ENCODE data around the gene NDUFB1. TPM values are rescaled to one million over a fixed set of nuclear protein-coding genes. Genes with fewer than 3 reads are reported as not detected.

The NDUFB1 gene
- polyA plus RNA-seq, 1 of the 3 experiments (the other 2 are of a cell fraction) = 298 TPM

DNA sequence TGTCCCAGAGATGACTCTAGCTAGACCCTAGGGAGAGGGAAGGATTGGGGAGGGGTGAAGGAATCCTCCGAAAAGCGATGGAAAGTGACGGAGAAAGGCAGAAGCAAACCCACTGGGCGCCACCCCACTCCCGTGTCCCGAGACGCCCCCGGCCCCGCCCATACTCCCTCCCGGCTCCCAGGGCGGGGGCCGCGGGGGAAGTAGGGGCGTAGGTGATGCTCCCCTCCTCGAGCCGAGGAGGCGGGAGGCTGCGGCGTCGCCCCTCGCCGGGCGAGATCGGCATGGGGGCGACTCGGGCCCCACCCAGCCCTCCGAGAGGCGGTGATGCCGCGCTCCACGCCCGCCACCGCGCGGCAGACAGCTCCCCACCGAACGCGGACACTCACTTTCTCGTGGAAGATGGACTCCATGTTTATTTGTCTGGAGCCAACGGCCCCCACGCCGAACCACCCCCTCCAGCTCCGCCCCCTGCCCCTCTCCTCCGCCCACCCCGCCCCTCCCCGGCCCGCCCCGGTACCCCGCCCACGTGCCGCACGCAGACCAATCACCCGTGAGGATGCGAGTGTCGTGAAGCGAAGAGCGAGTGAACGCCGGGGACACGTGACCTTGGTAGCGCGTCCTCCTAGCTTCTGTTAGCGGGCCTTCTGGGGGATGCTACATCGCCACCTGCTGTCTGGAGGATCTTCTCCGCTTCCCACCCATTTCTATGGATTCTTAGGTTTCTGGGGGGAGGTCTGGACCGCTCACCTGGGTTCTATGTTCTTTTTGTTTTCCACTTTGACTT lies 15.2 kb downstream of the NDUFB1 start, which contains the start of gene ATXN3 (continued):
- TF ChIP-seq, protein P1, sequence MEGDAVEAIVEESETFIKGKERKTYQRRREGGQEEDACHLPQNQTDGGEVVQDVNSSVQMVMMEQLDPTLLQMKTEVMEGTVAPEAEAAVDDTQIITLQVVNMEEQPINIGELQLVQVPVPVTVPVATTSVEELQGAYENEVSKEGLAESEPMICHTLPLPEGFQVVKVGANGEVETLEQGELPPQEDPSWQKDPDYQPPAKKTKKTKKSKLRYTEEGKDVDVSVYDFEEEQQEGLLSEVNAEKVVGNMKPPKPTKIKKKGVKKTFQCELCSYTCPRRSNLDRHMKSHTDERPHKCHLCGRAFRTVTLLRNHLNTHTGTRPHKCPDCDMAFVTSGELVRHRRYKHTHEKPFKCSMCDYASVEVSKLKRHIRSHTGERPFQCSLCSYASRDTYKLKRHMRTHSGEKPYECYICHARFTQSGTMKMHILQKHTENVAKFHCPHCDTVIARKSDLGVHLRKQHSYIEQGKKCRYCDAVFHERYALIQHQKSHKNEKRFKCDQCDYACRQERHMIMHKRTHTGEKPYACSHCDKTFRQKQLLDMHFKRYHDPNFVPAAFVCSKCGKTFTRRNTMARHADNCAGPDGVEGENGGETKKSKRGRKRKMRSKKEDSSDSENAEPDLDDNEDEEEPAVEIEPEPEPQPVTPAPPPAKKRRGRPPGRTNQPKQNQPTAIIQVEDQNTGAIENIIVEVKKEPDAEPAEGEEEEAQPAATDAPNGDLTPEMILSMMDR (IDR thresholded peaks at IDR 0.05) = peak; percentile 80
- TF ChIP-seq POLR2AphosphoS5 (IDR thresholded peaks at IDR 0.05; ENCODE audit: low read depth, low read length) (peak; percentile 63), SIN3A (IDR thresholded peaks at IDR 0.05; ENCODE audit: borderline replicate concordance, low read depth, low read length) (no peak; the same call in 1 of the 2 replicates), TAF1 (IDR thresholded peaks at IDR 0.05; ENCODE audit: borderline replicate concordance, low read depth, low read length) (peak; percentile 34; the same call in 1 of the 2 replicates), SMC3 (IDR thresholded peaks at IDR 0.05; ENCODE audit: low read depth, low read length) (peak; percentile 23; the same call in 1 of the 2 replicates), MXI1 (IDR thresholded peaks at IDR 0.05; ENCODE audit: low read depth, low read length) (no peak), TEAD4 (IDR thresholded peaks at IDR 0.05; ENCODE audit: borderline replicate concordance, insufficient read depth) (no peak), NFIC (IDR thresholded peaks at IDR 0.05; ENCODE audit: borderline replicate concordance) (no peak), EP300 (IDR thresholded peaks at IDR 0.05; ENCODE audit: borderline replicate concordance in 1 of 2, low read depth in 1 of 2, low read length in 1 of 2) (no peak), RCOR1 (IDR thresholded peaks at IDR 0.05; ENCODE audit: low read length) (peak; percentile 43; the same call in 1 of the 2 replicates), RXRA (IDR thresholded peaks at IDR 0.05; ENCODE audit: borderline replicate concordance, low read depth) (0 out of 2 replicates have a peak, but pooled peaks have one; percentile 55), RAD21 (IDR thresholded peaks at IDR 0.05; ENCODE audit: low read length) (peak; percentile 29), GATA2 (CRISPR knock-in tag; IDR thresholded peaks at IDR 0.05) (no peak), RFX5 (IDR thresholded peaks at IDR 0.05; ENCODE audit: low read length) (peak; percentile 68), ELF1 (IDR thresholded peaks at IDR 0.05) (no peak), MEF2A (IDR thresholded peaks at IDR 0.05; ENCODE audit: borderline replicate concordance, low read depth) (no peak), FOSL2 (IDR thresholded peaks at IDR 0.05; ENCODE audit: borderline replicate concordance, low read depth) (no peak), GABPA (IDR thresholded peaks at IDR 0.05; ENCODE audit: low read depth) (no peak), NRF1 (IDR thresholded peaks at IDR 0.05; ENCODE audit: low read depth, low read length) (no peak)
- TF ChIP-seq, protein P2, sequence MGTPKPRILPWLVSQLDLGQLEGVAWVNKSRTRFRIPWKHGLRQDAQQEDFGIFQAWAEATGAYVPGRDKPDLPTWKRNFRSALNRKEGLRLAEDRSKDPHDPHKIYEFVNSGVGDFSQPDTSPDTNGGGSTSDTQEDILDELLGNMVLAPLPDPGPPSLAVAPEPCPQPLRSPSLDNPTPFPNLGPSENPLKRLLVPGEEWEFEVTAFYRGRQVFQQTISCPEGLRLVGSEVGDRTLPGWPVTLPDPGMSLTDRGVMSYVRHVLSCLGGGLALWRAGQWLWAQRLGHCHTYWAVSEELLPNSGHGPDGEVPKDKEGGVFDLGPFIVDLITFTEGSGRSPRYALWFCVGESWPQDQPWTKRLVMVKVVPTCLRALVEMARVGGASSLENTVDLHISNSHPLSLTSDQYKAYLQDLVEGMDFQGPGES (IDR thresholded peaks at IDR 0.05; ENCODE audit: low read depth, low read length) = no peak; the same call in 1 of the 2 replicates
- TF ChIP-seq, protein P3, sequence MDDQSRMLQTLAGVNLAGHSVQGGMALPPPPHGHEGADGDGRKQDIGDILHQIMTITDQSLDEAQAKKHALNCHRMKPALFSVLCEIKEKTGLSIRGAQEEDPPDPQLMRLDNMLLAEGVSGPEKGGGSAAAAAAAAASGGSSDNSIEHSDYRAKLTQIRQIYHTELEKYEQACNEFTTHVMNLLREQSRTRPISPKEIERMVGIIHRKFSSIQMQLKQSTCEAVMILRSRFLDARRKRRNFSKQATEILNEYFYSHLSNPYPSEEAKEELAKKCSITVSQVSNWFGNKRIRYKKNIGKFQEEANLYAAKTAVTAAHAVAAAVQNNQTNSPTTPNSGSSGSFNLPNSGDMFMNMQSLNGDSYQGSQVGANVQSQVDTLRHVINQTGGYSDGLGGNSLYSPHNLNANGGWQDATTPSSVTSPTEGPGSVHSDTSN (IDR thresholded peaks at IDR 0.05) = no peak
- TF ChIP-seq, protein P4, sequence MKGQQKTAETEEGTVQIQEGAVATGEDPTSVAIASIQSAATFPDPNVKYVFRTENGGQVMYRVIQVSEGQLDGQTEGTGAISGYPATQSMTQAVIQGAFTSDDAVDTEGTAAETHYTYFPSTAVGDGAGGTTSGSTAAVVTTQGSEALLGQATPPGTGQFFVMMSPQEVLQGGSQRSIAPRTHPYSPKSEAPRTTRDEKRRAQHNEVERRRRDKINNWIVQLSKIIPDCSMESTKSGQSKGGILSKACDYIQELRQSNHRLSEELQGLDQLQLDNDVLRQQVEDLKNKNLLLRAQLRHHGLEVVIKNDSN (IDR thresholded peaks at IDR 0.05; ENCODE audit: borderline replicate concordance, low read depth) = peak; percentile 96

All from SK-N-SH (cell line).